HepG2 (cell line): ENCODE data around the gene LMAN1L. TPM values are rescaled to one million over a fixed set of nuclear protein-coding genes. Genes with fewer than 3 reads are reported as not detected.

ENCODE experiments used
- CBX2 ChIP-seq, 2 experiments: fragments of 200-600 bp in 1 of 2; sonication (generic); formaldehyde crosslinking in 1 of 2; IDR thresholded peaks; 2 replicates each; pipeline versions ENCODE4 v1.7.0 to v1.8.1; 2018 to 2022; ENCODE audit warnings: low read depth in 2 of 2, low read length in 1 of 2, mild to moderate bottlenecking in 1 of 2, missing genetic modification reagents in 1 of 2
- MTF2 ChIP-seq: sonication (generic); formaldehyde crosslinking; IDR thresholded peaks from 2 replicates; pipeline ENCODE4 v1.5.0; 2020; ENCODE audit warnings: missing genetic modification reagents, borderline replicate concordance
- SP140L ChIP-seq: sonication (generic); formaldehyde crosslinking; IDR thresholded peaks from 2 replicates; pipeline ENCODE4 v1.4.0; 2020; ENCODE audit warnings: missing genetic modification reagents, borderline replicate concordance
- ZNF282 ChIP-seq: fragments of 450-650 bp; IDR thresholded peaks from 2 replicates; pipeline ENCODE4 v1.6.1; 2018; ENCODE audit not compliant: partially characterized antibody
- ZNF768 ChIP-seq: sonication (generic); formaldehyde crosslinking; IDR thresholded peaks from 2 replicates; pipeline ENCODE4 v1.4.0; 2020; ENCODE audit warnings: missing genetic modification reagents
- ZNF883 ChIP-seq: sonication (generic); formaldehyde crosslinking; IDR thresholded peaks from 2 replicates; pipeline ENCODE4 v1.5.1; 2020; ENCODE audit warnings: mild to moderate bottlenecking, missing genetic modification reagents; ENCODE audit errors: not compliant biosample characterization
- polyA plus RNA-seq, 8 experiments: library from polyadenylated mRNA; depleted of rRNA in 3 of 8; stranded (reverse) in 7 of 8; unstranded in 1 of 8; fragments of >200 nt; fragmentation: Illumina TruSeq in 4 of 8; extraction: Trizol in 4 of 8; gene quantifications; 2 replicates each; pipeline versions ENCODE4 v1.2.1 to v1.2.3, GENCODE V29; 2011 to 2016; ENCODE audit warnings: low read depth in 4 of 8, missing spikeins in 1 of 8, mixed read lengths in 1 of 8; ENCODE audit not compliant: insufficient read depth in 1 of 8
- total RNA-seq, 5 experiments: library from RNA; depleted of rRNA; stranded (reverse); fragments of >200 nt; fragmentation: Illumina TruSeq; extraction: Trizol; gene quantifications; 2 replicates each; pipeline ENCODE4 v1.2.3, GENCODE V29; 2016; ENCODE audit warnings: low read depth in 1 of 5
- TF ChIP-seq, protein P1 (sequence below): sonication (generic); formaldehyde crosslinking; IDR thresholded peaks from 2 replicates; pipeline ENCODE4 v1.8.1; 2023; ENCODE audit warnings: mild to moderate bottlenecking, inconsistent platforms, moderate library complexity, missing genetic modification reagents, borderline replicate concordance
- TF ChIP-seq, protein P2 (sequence below): IDR thresholded peaks from 2 replicates; pipeline ENCODE4 v1.6.1; 2016; ENCODE audit warnings: low read depth, control low read depth
- TF ChIP-seq, protein P3 (sequence below): sonication (generic); formaldehyde crosslinking; IDR thresholded peaks from 2 replicates; pipeline ENCODE4 v1.4.0; 2020; ENCODE audit warnings: mild to moderate bottlenecking, missing genetic modification reagents
- TF ChIP-seq, protein P4 (sequence below): sonication (generic); formaldehyde crosslinking; IDR thresholded peaks from 2 replicates; pipeline ENCODE4 v1.5.1; 2020; ENCODE audit warnings: mild to moderate bottlenecking, missing genetic modification reagents, borderline replicate concordance

The LMAN1L gene
- total and polyA plus RNA-seq, 2 of the 13 experiments (the other 11 are each of a cell fraction or from before 2014, with no cell fraction given): not detected

DNA sequence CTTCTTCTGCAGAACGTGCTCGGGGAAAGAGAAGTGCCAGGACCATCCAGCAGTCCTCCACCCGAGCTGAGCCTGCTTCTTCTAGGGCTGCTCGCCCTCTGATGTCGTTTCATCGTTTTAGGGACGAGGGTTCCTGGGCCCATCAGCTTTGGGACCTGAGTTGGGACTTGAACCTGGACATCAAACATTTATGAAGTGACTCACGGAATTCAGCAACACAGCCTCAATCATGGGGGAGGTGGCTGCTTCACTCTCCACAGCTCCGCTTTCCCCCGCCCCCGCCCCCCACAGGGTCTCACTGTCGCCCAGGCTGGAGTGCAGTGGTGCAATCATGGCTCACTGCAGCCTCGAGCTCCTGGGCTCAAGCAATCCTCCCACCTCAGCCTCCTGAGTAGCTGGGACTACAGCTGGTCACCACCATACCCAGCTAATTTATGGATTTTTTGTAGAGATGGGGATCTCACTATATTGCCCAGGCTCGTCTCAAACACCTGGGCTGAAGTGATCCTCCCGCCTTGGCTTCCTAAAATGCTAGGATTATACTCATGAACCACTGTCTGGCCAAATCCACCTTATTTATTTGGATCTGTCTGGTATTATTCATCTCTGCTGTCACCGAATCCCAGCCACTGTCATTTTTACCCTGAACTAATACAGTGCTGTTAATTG is 61.3 kb downstream of the LMAN1L start (continued):
- TF ChIP-seq ZNF883 (CRISPR knock-in tag) (no peak), CBX2 (IDR thresholded peaks at IDR 0.05; ENCODE audit: low read depth, low read length) (no peak), CBX2 (CRISPR knock-in tag; IDR thresholded peaks at IDR 0.05; ENCODE audit: low read depth) (no peak), ZNF768 (peak; percentile 56; the same call in 1 of the 2 replicates), SP140L (CRISPR knock-in tag) (no peak), MTF2 (no peak), ZNF282 (no peak)
- TF ChIP-seq, protein P1, sequence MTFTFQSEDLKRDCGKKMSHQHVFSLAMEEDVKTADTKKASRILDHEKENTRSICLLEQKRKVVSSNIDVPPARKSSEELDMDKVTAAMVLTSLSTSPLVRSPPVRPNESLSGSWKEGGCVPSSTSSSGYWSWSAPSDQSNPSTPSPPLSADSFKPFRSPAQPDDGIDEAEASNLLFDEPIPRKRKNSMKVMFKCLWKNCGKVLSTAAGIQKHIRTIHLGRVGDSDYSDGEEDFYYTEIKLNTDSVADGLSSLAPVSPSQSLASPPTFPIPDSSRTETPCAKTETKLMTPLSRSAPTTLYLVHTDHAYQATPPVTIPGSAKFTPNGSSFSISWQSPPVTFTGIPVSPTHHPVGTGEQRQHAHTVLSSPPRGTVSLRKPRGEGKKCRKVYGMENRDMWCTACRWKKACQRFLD (CRISPR knock-in tag): no peak
- TF ChIP-seq, protein P2, sequence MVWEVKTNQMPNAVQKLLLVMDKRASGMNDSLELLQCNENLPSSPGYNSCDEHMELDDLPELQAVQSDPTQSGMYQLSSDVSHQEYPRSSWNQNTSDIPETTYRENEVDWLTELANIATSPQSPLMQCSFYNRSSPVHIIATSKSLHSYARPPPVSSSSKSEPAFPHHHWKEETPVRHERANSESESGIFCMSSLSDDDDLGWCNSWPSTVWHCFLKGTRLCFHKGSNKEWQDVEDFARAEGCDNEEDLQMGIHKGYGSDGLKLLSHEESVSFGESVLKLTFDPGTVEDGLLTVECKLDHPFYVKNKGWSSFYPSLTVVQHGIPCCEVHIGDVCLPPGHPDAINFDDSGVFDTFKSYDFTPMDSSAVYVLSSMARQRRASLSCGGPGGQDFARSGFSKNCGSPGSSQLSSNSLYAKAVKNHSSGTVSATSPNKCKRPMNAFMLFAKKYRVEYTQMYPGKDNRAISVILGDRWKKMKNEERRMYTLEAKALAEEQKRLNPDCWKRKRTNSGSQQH (CRISPR knock-in tag): no peak
- TF ChIP-seq, protein P3, sequence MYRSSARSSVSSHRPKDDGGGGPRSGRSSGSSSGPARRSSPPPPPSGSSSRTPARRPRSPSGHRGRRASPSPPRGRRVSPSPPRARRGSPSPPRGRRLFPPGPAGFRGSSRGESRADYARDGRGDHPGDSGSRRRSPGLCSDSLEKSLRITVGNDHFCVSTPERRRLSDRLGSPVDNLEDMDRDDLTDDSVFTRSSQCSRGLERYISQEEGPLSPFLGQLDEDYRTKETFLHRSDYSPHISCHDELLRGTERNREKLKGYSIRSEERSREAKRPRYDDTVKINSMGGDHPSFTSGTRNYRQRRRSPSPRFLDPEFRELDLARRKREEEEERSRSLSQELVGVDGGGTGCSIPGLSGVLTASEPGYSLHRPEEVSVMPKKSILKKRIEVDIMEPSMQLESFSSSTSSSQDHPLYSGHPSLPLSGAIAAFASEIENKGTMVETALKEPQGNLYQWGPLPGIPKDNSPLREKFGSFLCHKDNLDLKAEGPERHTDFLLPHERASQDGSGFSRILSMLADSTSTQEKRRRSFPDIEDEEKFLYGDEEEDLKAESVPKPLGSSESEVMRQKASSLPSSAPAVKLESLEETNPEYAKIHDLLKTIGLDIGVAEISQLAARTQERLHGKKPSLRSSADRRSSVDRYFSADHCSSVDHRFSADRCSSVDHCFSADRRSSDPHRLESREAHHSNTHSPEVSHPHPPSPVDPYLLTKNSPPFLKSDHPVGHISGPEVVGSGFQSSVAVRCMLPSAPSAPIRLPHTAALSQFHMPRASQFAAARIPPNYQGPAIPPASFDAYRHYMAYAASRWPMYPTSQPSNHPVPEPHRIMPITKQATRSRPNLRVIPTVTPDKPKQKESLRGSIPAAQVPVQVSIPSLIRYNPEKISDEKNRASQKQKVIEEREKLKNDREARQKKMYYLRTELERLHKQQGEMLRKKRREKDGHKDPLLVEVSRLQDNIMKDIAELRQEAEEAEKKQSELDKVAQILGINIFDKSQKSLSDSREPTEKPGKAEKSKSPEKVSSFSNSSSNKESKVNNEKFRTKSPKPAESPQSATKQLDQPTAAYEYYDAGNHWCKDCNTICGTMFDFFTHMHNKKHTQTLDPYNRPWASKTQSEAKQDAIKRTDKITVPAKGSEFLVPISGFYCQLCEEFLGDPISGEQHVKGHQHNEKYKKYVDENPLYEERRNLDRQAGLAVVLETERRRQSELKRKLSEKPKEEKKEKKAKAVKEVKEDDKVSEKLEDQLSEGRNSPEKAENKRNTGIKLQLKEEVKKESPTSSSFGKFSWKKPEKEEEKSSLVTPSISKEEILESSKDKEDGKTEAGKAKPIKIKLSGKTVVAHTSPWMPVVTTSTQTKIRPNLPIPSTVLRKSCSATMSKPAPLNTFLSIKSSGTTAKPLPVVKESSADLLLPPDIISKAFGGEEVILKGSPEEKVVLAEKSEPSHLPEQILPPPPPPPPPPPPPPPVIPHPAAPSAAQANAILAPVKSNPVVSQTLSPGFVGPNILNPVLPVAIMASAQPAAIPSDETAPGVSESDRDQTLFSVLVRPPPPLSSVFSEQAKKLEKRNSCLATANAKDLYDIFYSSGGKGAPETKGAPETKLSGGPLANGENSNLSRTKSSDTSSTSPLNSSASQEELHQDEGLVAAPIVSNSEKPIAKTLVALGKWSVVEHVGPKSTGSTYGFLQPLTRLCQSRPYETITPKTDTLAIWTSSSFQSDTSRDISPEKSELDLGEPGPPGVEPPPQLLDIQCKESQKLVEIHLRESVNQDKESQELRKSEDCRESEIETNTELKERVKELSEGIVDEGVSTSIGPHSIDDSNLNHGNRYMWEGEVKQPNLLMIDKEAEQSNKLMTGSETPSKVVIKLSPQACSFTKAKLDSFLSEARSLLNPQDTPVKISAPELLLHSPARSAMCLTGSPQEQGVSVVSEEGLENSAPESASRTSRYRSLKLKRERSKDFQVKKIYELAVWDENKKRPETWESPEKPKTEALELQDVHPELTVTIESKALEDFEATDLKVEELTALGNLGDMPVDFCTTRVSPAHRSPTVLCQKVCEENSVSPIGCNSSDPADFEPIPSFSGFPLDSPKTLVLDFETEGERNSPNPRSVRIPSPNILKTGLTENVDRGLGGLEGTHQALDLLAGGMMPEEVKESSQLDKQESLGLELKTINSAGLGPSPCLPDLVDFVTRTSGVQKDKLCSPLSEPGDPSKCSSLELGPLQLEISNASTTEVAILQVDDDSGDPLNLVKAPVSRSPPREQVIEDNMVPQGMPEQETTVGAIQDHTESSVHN (CRISPR knock-in tag): no peak
- TF ChIP-seq, protein P4, sequence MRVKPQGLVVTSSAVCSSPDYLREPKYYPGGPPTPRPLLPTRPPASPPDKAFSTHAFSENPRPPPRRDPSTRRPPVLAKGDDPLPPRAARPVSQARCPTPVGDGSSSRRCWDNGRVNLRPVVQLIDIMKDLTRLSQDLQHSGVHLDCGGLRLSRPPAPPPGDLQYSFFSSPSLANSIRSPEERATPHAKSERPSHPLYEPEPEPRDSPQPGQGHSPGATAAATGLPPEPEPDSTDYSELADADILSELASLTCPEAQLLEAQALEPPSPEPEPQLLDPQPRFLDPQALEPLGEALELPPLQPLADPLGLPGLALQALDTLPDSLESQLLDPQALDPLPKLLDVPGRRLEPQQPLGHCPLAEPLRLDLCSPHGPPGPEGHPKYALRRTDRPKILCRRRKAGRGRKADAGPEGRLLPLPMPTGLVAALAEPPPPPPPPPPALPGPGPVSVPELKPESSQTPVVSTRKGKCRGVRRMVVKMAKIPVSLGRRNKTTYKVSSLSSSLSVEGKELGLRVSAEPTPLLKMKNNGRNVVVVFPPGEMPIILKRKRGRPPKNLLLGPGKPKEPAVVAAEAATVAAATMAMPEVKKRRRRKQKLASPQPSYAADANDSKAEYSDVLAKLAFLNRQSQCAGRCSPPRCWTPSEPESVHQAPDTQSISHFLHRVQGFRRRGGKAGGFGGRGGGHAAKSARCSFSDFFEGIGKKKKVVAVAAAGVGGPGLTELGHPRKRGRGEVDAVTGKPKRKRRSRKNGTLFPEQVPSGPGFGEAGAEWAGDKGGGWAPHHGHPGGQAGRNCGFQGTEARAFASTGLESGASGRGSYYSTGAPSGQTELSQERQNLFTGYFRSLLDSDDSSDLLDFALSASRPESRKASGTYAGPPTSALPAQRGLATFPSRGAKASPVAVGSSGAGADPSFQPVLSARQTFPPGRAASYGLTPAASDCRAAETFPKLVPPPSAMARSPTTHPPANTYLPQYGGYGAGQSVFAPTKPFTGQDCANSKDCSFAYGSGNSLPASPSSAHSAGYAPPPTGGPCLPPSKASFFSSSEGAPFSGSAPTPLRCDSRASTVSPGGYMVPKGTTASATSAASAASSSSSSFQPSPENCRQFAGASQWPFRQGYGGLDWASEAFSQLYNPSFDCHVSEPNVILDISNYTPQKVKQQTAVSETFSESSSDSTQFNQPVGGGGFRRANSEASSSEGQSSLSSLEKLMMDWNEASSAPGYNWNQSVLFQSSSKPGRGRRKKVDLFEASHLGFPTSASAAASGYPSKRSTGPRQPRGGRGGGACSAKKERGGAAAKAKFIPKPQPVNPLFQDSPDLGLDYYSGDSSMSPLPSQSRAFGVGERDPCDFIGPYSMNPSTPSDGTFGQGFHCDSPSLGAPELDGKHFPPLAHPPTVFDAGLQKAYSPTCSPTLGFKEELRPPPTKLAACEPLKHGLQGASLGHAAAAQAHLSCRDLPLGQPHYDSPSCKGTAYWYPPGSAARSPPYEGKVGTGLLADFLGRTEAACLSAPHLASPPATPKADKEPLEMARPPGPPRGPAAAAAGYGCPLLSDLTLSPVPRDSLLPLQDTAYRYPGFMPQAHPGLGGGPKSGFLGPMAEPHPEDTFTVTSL (CRISPR knock-in tag): no peak
